ENCODE measurements around the gene BACH2. TPM values are rescaled to one million over a fixed set of nuclear protein-coding genes. Genes with fewer than 3 reads are reported as not detected.

BACH2 gene
- total and polyA plus RNA-seq, 2 of the 4 experiments (the other 2 are of a cell fraction), result 1.3 to 1.4 TPM

DNA sequence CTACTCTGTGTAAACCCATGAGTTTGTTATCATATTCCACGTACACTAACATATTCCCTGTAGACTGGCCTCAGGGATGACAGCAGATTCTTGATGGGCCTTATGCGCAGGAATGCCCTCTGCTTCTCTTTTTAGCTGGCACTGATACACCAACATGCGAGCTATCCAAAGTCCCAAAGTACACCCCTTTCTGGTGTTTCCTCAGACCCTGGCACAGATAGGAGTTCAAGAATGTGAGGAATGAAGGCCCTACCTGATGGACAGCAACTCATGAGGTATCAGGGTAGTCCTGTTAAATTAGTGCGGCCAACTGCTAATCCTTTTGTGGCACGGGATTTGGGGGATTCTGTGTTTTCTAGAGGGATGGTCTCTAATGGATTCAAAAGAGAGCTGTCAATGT lies 93.0 kb downstream of the BACH2 start:
- ATAC-seq (ENCODE audit: low read depth) (no peak), DNase-seq (no peak)
- Histone ChIP-seq H3K4ac (ENCODE audit: low read depth, low read length) (no peak overlapping the region), H2AFZ (replicated peaks; ENCODE audit: low read length, poor library complexity) (no peak overlapping the region), H3K14ac (replicated peaks; ENCODE audit: low read depth, low read length) (0 out of 2 replicates have a peak overlapping the region, but pooled peaks have one; percentile 6), H2BK120ac (ENCODE audit: low read depth, low read length) (no peak overlapping the region), H3K9ac (ENCODE audit: low read depth, low read length) (no peak overlapping the region), H3K18ac (ENCODE audit: low read depth, low read length) (no peak overlapping the region), H2BK15ac (ENCODE audit: low read depth, low read length) (no peak overlapping the region), H2AK5ac (ENCODE audit: low read depth, low read length) (no peak overlapping the region), H4K91ac (ENCODE audit: insufficient read depth, low read depth, low read length) (no peak overlapping the region), H2AK9ac (replicated peaks; ENCODE audit: low read depth, low read length, poor library complexity) (no peak overlapping the region), H3K27ac (ENCODE audit: insufficient read depth, low read length) (no peak overlapping the region), H4K20me1 (ENCODE audit: insufficient read depth, low read length) (no peaks in the 10 kb centered on the region), H3K56ac (ENCODE audit: extremely low read depth, insufficient read depth, low read length) (no peak overlapping the region), H3K27me3 (ENCODE audit: control insufficient read depth, insufficient read depth, low read length) (no peaks in the 10 kb centered on the region), H3K4me3 (ENCODE audit: insufficient read depth, low read depth, low read length) (no peak overlapping the region), H4K5ac (ENCODE audit: low read depth, low read length) (no peak overlapping the region), H3K4me1 (ENCODE audit: control insufficient read depth, insufficient read depth, low read length) (peaks cover 3% of the 10 kb centered on the region; the same call in 1 of the 2 replicates), H2BK5ac (ENCODE audit: low read depth, low read length, poor library complexity, severe bottlenecking) (no peak overlapping the region), H2BK20ac (ENCODE audit: low read depth, low read length) (no peak overlapping the region), H3K9me3 (ENCODE audit: control insufficient read depth, insufficient read depth, low read length) (no peaks in the 10 kb centered on the region), H3K23ac (ENCODE audit: low read depth, low read length) (no peak overlapping the region), H3K9me1 (ENCODE audit: insufficient read depth, low read length) (no peaks in the 10 kb centered on the region), H3K4me2 (ENCODE audit: low read depth, low read length) (no peak overlapping the region), H3K79me1 (ENCODE audit: low read depth in 1 of 2, low read length in 2 of 2) (no peaks in the 10 kb centered on the region), H4K8ac (ENCODE audit: low read depth in 2 of 2, low read length in 2 of 2) (no peak overlapping the region), H3K36me3 (ENCODE audit: control insufficient read depth, insufficient read depth, low read length) (no peaks in the 10 kb centered on the region; the same call in 1 of the 2 replicates)
- 100% methylated on average over 1 of the region's 5 CpGs; no CpG with 5 or more reads in 1 of the 2 experiments for WGBS, 2 experiments (ENCODE audit: extremely low coverage in 2 of 2, insufficient read length in 1 of 2)
- no TSS peak for BruUV-seq (replicated peaks)
- intact Hi-C loops (cut with micrococcal nuclease), result no loop called here
- in situ Hi-C loops (cut with MboI; ENCODE audit: low sequenced_read_pairs), result no loop called here
- POLR2A ChIA-PET (ENCODE audit: unreplicated experiment), result interaction anchor here (0.6 kb wide), 2 partner anchors 87 to 106 kb away, joined by 3 to 6 read pairs; no protein-coding TSS in a partner anchor
- CTCF ChIA-PET, result interaction anchor here (1.4 kb wide), 1 partner anchor 9 kb away, joined by 3 read pairs; no protein-coding TSS in a partner anchor
- dilution Hi-C loops (cut with HindIII; ENCODE audit: low sequenced_read_pairs, unreplicated experiment), result no loop called here
- TF ChIP-seq MXI1 (IDR thresholded peaks at IDR 0.05; ENCODE audit: borderline replicate concordance, low read depth, low read length), result no peak
- TF ChIP-seq SMC3 (IDR thresholded peaks at IDR 0.05; ENCODE audit: low read depth, low read length), result no peak
- no peak for TF ChIP-seq RFX5 (IDR thresholded peaks at IDR 0.05; ENCODE audit: low read depth, low read length)
- no peak for TF ChIP-seq RCOR1 (IDR thresholded peaks at IDR 0.05; ENCODE audit: insufficient replicate concordance, low read length)
- TF ChIP-seq RAD21 (IDR thresholded peaks at IDR 0.05; ENCODE audit: low read length), result no peak
